Caco-2 (cell line): Measurements from ENCODE around the gene USP24. TPM values are rescaled to one million over a fixed set of nuclear protein-coding genes. Genes with fewer than 3 reads are reported as not detected.

Experiments
- BruUV-seq: library from RNA; stranded (reverse); fragments of 400-500 nt; replicated peaks from 2 replicates; lab custom pipeline; 2021; lab: Mats Ljungman, UMichigan
- CTCF ChIA-PET: fragments of 300-600 bp; sonication (Branson Sonifier 250); formaldehyde crosslinking; loops from one replicate; lab custom pipeline; 2022; ENCODE audit warnings: antibody characterized with exemption; lab: Charles Lee
- POLR2A ChIA-PET: fragments of 300-600 bp; sonication (Branson Sonifier 250); formaldehyde crosslinking; loops from one replicate; lab custom pipeline; 2022; ENCODE audit warnings: antibody characterized with exemption; lab: Charles Lee
- DNase-seq, 2 experiments: peaks; one replicate each; pipeline versions ENCODE4 v3.0.0 to v3.0.0-alpha.2; 2020 to 2022
- H3K27me3 ChIP-seq: replicated peaks from 2 replicates; pipeline ENCODE4 v1.6.0; 2011; ENCODE audit warnings: low read length; ENCODE audit not compliant: control insufficient read depth, insufficient read depth
- H3K36me3 ChIP-seq: 2 replicates; pipeline ENCODE4 v1.5.1; 2011; ENCODE audit warnings: low read length; ENCODE audit not compliant: control insufficient read depth, insufficient read depth
- H3K4me1 ChIP-seq: fragments of 250-450 bp; sonication (Bioruptor Pico); 2 replicates; pipeline ENCODE4 v1.5.1; 2020; ENCODE audit warnings: mild to moderate bottlenecking
- H3K4me3 ChIP-seq: 2 replicates; pipeline ENCODE4 v1.5.1; 2011; ENCODE audit warnings: low read depth, mild to moderate bottlenecking, control low read depth, low read length
- H3K9me3 ChIP-seq: fragments of 250-450 bp; sonication (Bioruptor Pico); 2 replicates; pipeline ENCODE4 v1.5.1; 2020; ENCODE audit warnings: mild to moderate bottlenecking, moderate library complexity
- H3K27ac Mint-ChIP-seq: one replicate; pipeline ENCODE4 v1.8.0; 2022; ENCODE audit warnings: mixed read lengths; ENCODE audit not compliant: unreplicated experiment
- H3K27me3 Mint-ChIP-seq: one replicate; pipeline ENCODE4 v1.8.0; 2022; ENCODE audit warnings: mixed read lengths; ENCODE audit not compliant: insufficient read depth, unreplicated experiment
- H3K36me3 Mint-ChIP-seq: one replicate; pipeline ENCODE4 v1.8.0; 2022; ENCODE audit warnings: mild to moderate bottlenecking, mixed read lengths; ENCODE audit not compliant: insufficient read depth, unreplicated experiment
- H3K4me1 Mint-ChIP-seq: one replicate; pipeline ENCODE4 v1.8.0; 2022; ENCODE audit warnings: low read depth, mixed read lengths; ENCODE audit not compliant: unreplicated experiment
- H3K4me3 Mint-ChIP-seq: one replicate; pipeline ENCODE4 v1.8.0; 2022; ENCODE audit warnings: mild to moderate bottlenecking, moderate library complexity, mixed read lengths; ENCODE audit not compliant: unreplicated experiment
- H3K9me3 Mint-ChIP-seq: one replicate; pipeline ENCODE4 v1.8.0; 2022; ENCODE audit warnings: mixed read lengths; ENCODE audit not compliant: unreplicated experiment
- CTCF ChIP-seq, 2 experiments: fragments of 200-600 bp in 1 of 2; IDR thresholded peaks; 1 replicate in 1 of 2; 2 replicates in 1 of 2; pipeline versions ENCODE4 v1.5.1 to v1.8.0; 2011 to 2022; ENCODE audit warnings: antibody characterized with exemption in 1 of 2, control low read depth in 1 of 2, inconsistent platforms in 1 of 2, low read depth in 1 of 2, low read length in 1 of 2, mild to moderate bottlenecking in 1 of 2, moderate library complexity in 1 of 2; ENCODE audit not compliant: insufficient read depth in 1 of 2, severe bottlenecking in 1 of 2, unreplicated experiment in 1 of 2
- intact Hi-C: fragments of 100-400 bp; cut with micrococcal nuclease; formaldehyde crosslinking; loops from one replicate; pipeline ENCODE4 v1.10.0; 2022; ENCODE audit not compliant: unreplicated experiment
- total RNA-seq: library from RNA; stranded (reverse); gene quantifications from 2 replicates; pipeline ENCODE4 v1.2.3, GENCODE V29; 2022

The USP24 gene
- total RNA-seq, 1 experiment from 2014 or later = 34.7 TPM

- DNase-seq = peak; percentile 50 to 60
- no peaks in the 10 kb centered on the region for H3K27me3 Mint-ChIP-seq
Measured at GRCh38 chr1:55214212-55214933, 791 bp downstream of the USP24 start.

GRCh38 chr1:55213885-55214211 is 1.3 kb downstream of the USP24 start:
- DNase-seq = no peak
- Mint-ChIP-seq H3K27me3 (no peaks in the 10 kb centered on the region), H3K4me3 (peak overlapping the region; percentile 91), H3K9me3 (no peaks in the 10 kb centered on the region), H3K27ac (peak overlapping the region; percentile 81), H3K4me1 (peaks cover 45% of the 10 kb centered on the region), H3K36me3 (peaks cover 23% of the 10 kb centered on the region)
- no peak for TF ChIP-seq CTCF (IDR thresholded peaks at IDR 0.05; ENCODE audit: insufficient read depth in 1 of 2, low read depth in 1 of 2, low read length in 1 of 2, severe bottlenecking in 1 of 2, unreplicated experiment in 1 of 2)
- peak overlapping the region; percentile 84 for H3K4me3 ChIP-seq
- H3K4me1 ChIP-seq = peaks cover 26% of the 10 kb centered on the region
- no peaks in the 10 kb centered on the region for H3K27me3 ChIP-seq
- BruUV-seq = no TSS peak
- POLR2A ChIA-PET = no interaction called here
- CTCF ChIA-PET = no interaction called here
- intact Hi-C loops = no loop called here
- H3K36me3 ChIP-seq = no peaks in the 10 kb centered on the region
- H3K9me3 ChIP-seq = no peaks in the 10 kb centered on the region

More at GRCh38 chr1:55214212-55214933, 791 bp downstream of the USP24 start:
- Mint-ChIP-seq H3K9me3 (no peaks in the 10 kb centered on the region), H3K4me3 (peak overlapping the region; percentile 91), H3K27ac (peak overlapping the region; percentile 81), H3K36me3 (peaks cover 19% of the 10 kb centered on the region), H3K4me1 (peaks cover 45% of the 10 kb centered on the region)
- no TSS peak for BruUV-seq
- intact Hi-C loops = no loop called here
- POLR2A ChIA-PET = no interaction called here
- Histone ChIP-seq H3K4me1 (peaks cover 26% of the 10 kb centered on the region), H3K27me3 (no peaks in the 10 kb centered on the region), H3K36me3 (no peaks in the 10 kb centered on the region), H3K9me3 (no peaks in the 10 kb centered on the region), H3K4me3 (peak overlapping the region; percentile 84)
- no peak for TF ChIP-seq CTCF (IDR thresholded peaks at IDR 0.05; ENCODE audit: insufficient read depth in 1 of 2, low read depth in 1 of 2, low read length in 1 of 2, severe bottlenecking in 1 of 2, unreplicated experiment in 1 of 2)
- CTCF ChIA-PET = interaction anchor here (1.4 kb wide), 1 partner anchor 70 kb away, joined by 3 read pairs; no protein-coding TSS in a partner anchor

GRCh38 chr1:55213151-55213884 is 1.8 kb downstream of the USP24 start:
- TSS peak; percentile 15 for BruUV-seq
- Mint-ChIP-seq H3K27me3 (no peaks in the 10 kb centered on the region), H3K9me3 (no peaks in the 10 kb centered on the region)

More at GRCh38 chr1:55213151-55213884, 1.8 kb downstream of the USP24 start:
- Histone ChIP-seq H3K36me3 (no peaks in the 10 kb centered on the region), H3K9me3 (no peaks in the 10 kb centered on the region), H3K27me3 (no peaks in the 10 kb centered on the region), H3K4me3 (peak overlapping the region; percentile 84), H3K4me1 (peaks cover 26% of the 10 kb centered on the region)
- CTCF ChIA-PET = no interaction called here
- peaks cover 23% of the 10 kb centered on the region for H3K36me3 Mint-ChIP-seq
- no peak for TF ChIP-seq CTCF (IDR thresholded peaks at IDR 0.05; ENCODE audit: insufficient read depth in 1 of 2, low read depth in 1 of 2, low read length in 1 of 2, severe bottlenecking in 1 of 2, unreplicated experiment in 1 of 2)
- peaks cover 45% of the 10 kb centered on the region for H3K4me1 Mint-ChIP-seq
- H3K4me3 Mint-ChIP-seq = peak overlapping the region; percentile 91
- H3K27ac Mint-ChIP-seq = peak overlapping the region; percentile 81
- intact Hi-C loops = no loop called here
- DNase-seq = no peak
- POLR2A ChIA-PET = no interaction called here
